Measurements from ENCODE around the gene FOXO3. TPM values are rescaled to one million over a fixed set of nuclear protein-coding genes. Genes with fewer than 3 reads are reported as not detected.

Gene FOXO3
- total and polyA plus RNA-seq, 2 donors (not counting 1 experiment from before 2014, with no cell fraction given): 49.5 to 63.9 TPM

DNA sequence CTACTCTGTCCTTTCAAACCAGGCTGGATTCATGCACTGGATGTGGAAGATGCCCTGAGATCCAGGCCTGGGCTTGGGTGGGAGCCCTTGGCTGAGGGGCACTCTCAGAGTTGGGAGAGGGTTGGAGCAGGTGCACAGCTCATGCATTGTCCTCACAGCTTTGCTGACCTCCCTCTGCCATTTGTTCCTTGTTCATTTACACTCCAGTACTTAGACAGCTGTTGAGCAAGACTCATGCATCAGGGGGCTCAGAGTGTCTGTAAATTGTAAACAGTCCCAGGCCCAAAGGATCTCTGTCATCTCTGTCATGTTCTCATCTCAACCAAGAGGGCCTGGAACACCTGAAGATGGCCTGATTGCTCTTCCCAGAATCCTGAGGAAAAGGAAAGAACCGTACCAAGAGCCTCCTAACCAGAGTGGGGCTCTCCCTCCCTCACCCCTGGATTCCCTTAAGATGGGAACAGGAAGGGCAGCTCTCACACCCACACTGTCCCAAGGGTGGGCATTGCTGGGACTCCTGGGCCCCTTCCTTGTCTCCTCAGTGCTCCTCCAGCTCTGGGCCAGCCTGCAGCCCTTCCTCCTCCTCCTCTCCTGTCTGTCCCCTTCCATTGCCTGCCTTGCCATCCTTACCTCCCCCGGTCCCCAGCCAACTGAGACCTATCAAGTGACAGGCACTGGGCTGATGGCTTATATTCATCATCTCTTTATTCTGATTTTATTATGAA lies 132.9 kb downstream of the FOXO3 start:
- H3K36me3 ChIP-seq (ENCODE audit: control insufficient read depth, insufficient read depth, low read length): no peaks in the 10 kb centered on the region
- no peaks in the 10 kb centered on the region for H3K79me2 ChIP-seq (ENCODE audit: control insufficient read depth, insufficient read depth, low read length)
- H2AFZ ChIP-seq (ENCODE audit: low read length): no peak overlapping the region
- H3K9me3 ChIP-seq (ENCODE audit: control insufficient read depth, insufficient read depth, low read depth, low read length): no peaks in the 10 kb centered on the region
- H4K20me1 ChIP-seq (ENCODE audit: control insufficient read depth, extremely low read depth, insufficient read depth, low read length): no peaks in the 10 kb centered on the region
- H3K4me3 ChIP-seq (replicated peaks in 1 of 4; ENCODE audit: control extremely low read depth in 1 of 4, insufficient read depth in 1 of 4, low read depth in 3 of 4, low read length in 4 of 4): no peak overlapping the region
- no peak overlapping the region for H3K27ac ChIP-seq (ENCODE audit: insufficient read depth, low read length)
- H3K4me1 ChIP-seq (ENCODE audit: control insufficient read depth, extremely low read depth, insufficient read depth, low read length): peaks cover 17% of the 10 kb centered on the region
- no peaks in the 10 kb centered on the region for H3K27me3 ChIP-seq (ENCODE audit: control insufficient read depth, insufficient read depth, low read length)
- no peak overlapping the region for H3K9ac ChIP-seq (ENCODE audit: insufficient read depth, low read length)
- TF ChIP-seq EZH2 (IDR thresholded peaks at IDR 0.05; ENCODE audit: low read length, missing control alignments): no peak
- TF ChIP-seq, protein P1, sequence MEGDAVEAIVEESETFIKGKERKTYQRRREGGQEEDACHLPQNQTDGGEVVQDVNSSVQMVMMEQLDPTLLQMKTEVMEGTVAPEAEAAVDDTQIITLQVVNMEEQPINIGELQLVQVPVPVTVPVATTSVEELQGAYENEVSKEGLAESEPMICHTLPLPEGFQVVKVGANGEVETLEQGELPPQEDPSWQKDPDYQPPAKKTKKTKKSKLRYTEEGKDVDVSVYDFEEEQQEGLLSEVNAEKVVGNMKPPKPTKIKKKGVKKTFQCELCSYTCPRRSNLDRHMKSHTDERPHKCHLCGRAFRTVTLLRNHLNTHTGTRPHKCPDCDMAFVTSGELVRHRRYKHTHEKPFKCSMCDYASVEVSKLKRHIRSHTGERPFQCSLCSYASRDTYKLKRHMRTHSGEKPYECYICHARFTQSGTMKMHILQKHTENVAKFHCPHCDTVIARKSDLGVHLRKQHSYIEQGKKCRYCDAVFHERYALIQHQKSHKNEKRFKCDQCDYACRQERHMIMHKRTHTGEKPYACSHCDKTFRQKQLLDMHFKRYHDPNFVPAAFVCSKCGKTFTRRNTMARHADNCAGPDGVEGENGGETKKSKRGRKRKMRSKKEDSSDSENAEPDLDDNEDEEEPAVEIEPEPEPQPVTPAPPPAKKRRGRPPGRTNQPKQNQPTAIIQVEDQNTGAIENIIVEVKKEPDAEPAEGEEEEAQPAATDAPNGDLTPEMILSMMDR (conservative IDR thresholded peaks at IDR 0.05 in 1 of 2, IDR thresholded peaks at IDR 0.05 in 1 of 2; ENCODE audit: low read depth in 1 of 2, low read length in 2 of 2): no peak
- H3K4me2 ChIP-seq (ENCODE audit: extremely low read depth, insufficient read depth, low read length): no peak overlapping the region
- DNase-seq (ENCODE audit: low read depth in 2 of 2): no peak

DNA sequence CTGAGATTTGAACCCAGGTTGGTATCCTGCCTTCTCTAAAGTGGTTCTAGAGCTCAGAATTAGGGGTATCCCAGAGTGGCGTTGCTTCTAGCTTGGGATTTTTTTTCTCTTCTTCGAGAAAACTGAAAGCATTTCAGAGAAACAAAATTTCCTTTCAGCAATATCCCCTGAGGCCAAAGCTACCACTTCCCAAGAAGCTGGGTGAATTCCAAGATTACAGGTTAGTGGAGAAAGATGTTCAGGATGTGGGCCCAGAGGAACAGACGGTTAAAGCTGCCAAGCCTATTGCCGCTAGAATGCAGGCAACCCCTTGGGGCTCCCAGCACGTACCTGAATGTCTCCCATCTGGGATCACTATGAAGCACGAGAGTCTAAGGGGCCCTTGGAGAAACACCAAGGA lies 134.1 kb downstream of the FOXO3 start:
- no peak for DNase-seq (ENCODE audit: low read depth in 2 of 2)
- TF ChIP-seq, protein P1 (conservative IDR thresholded peaks at IDR 0.05 in 1 of 2, IDR thresholded peaks at IDR 0.05 in 1 of 2; ENCODE audit: low read depth in 1 of 2, low read length in 2 of 2): no peak
- TF ChIP-seq EZH2 (IDR thresholded peaks at IDR 0.05; ENCODE audit: low read length, missing control alignments): no peak
- Histone ChIP-seq H3K4me3 (replicated peaks in 1 of 4; ENCODE audit: control extremely low read depth in 1 of 4, insufficient read depth in 1 of 4, low read depth in 3 of 4, low read length in 4 of 4) (no peak overlapping the region), H3K36me3 (ENCODE audit: control insufficient read depth, insufficient read depth, low read length) (no peaks in the 10 kb centered on the region), H3K4me1 (ENCODE audit: control insufficient read depth, extremely low read depth, insufficient read depth, low read length) (peaks cover 9% of the 10 kb centered on the region), H3K27ac (ENCODE audit: insufficient read depth, low read length) (no peak overlapping the region), H3K9me3 (ENCODE audit: control insufficient read depth, insufficient read depth, low read depth, low read length) (no peaks in the 10 kb centered on the region), H3K79me2 (ENCODE audit: control insufficient read depth, insufficient read depth, low read length) (no peaks in the 10 kb centered on the region), H3K4me2 (ENCODE audit: extremely low read depth, insufficient read depth, low read length) (no peak overlapping the region), H4K20me1 (ENCODE audit: control insufficient read depth, extremely low read depth, insufficient read depth, low read length) (no peaks in the 10 kb centered on the region), H3K9ac (ENCODE audit: insufficient read depth, low read length) (no peak overlapping the region), H3K27me3 (ENCODE audit: control insufficient read depth, insufficient read depth, low read length) (no peaks in the 10 kb centered on the region), H2AFZ (ENCODE audit: low read length) (no peak overlapping the region)

DNA sequence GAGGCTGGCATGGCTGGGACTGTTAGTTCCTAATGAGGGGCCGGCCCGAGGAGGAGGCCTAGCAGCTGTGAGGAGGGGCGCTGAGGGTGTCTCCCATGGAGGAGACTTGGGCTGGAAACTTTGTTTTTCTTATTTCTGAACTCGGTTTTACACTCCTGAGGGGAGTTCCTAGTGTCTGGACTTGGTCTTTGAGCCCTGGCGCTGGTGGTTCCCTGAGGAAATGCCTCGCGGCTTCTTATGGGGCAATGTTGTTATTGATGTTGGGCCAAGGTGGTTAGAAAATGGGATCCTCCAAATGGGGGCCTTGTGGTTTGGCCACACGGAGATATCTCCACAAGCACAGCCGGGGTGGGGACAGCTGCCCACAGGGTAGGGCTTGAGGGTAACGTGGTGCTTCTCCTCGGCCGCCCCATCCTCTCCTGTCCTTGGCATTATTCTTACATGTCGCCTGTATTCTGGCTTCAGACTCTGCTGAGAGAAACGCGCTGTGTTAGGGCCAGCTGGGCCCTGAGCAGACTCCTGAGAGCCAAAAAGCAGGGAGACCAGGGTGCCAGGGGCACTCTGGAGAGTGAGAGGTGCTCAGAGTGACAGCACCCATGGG lies 136.9 kb downstream of the FOXO3 start:
- no peak overlapping the region for H3K9ac ChIP-seq (ENCODE audit: insufficient read depth, low read length)
- H3K79me2 ChIP-seq (ENCODE audit: control insufficient read depth, insufficient read depth, low read length): no peaks in the 10 kb centered on the region
- no peaks in the 10 kb centered on the region for H3K36me3 ChIP-seq (ENCODE audit: control insufficient read depth, insufficient read depth, low read length)
- H3K9me3 ChIP-seq (ENCODE audit: control insufficient read depth, insufficient read depth, low read depth, low read length): no peaks in the 10 kb centered on the region
- H4K20me1 ChIP-seq (ENCODE audit: control insufficient read depth, extremely low read depth, insufficient read depth, low read length): no peaks in the 10 kb centered on the region
- TF ChIP-seq, protein P1 (conservative IDR thresholded peaks at IDR 0.05 in 1 of 2, IDR thresholded peaks at IDR 0.05 in 1 of 2; ENCODE audit: low read depth in 1 of 2, low read length in 2 of 2): no peak
- TF ChIP-seq EZH2 (IDR thresholded peaks at IDR 0.05; ENCODE audit: low read length, missing control alignments): no peak
- H2AFZ ChIP-seq (ENCODE audit: low read length): no peak overlapping the region
- H3K4me2 ChIP-seq (ENCODE audit: extremely low read depth, insufficient read depth, low read length): no peak overlapping the region
- H3K27me3 ChIP-seq (ENCODE audit: control insufficient read depth, insufficient read depth, low read length): no peaks in the 10 kb centered on the region
- DNase-seq (ENCODE audit: low read depth in 2 of 2): peak in 1 of 2 donors; percentile 35
- H3K4me1 ChIP-seq (ENCODE audit: control insufficient read depth, extremely low read depth, insufficient read depth, low read length): peaks cover 2% of the 10 kb centered on the region
- H3K27ac ChIP-seq (ENCODE audit: insufficient read depth, low read length): no peak overlapping the region
- no peak overlapping the region for H3K4me3 ChIP-seq (replicated peaks in 1 of 4; ENCODE audit: control extremely low read depth in 1 of 4, insufficient read depth in 1 of 4, low read depth in 3 of 4, low read length in 4 of 4)
